MCF 10A (cell line): ENCODE results near the gene PIH1D2. TPM values are rescaled to one million over a fixed set of nuclear protein-coding genes. Genes with fewer than 3 reads are reported as not detected.
A peak's percentile ranks its signal among the peaks of the same experiment; 100 is the strongest.

Source experiments
- BruUV-seq: library from RNA; stranded (reverse); fragments of 400-500 nt; replicated peaks from 2 replicates; lab custom pipeline; 2021; lab: Mats Ljungman, UMichigan
- CTCF ChIA-PET: fragments of 300-600 bp; sonication (Branson Sonifier 250); formaldehyde crosslinking; extraction: SDS; loops from one replicate; lab custom pipeline; 2021; ENCODE audit warnings: antibody characterized with exemption, inconsistent platforms; lab: Yijun Ruan, JAX
- POLR2A ChIA-PET: fragments of 300-600, 350-650 bp; sonication (Branson Sonifier 250); formaldehyde crosslinking; extraction: SDS; loops from one replicate; lab custom pipeline; 2020; ENCODE audit warnings: antibody characterized with exemption, inconsistent platforms; lab: Yijun Ruan, JAX
- DNase-seq: peaks from one replicate; pipeline ENCODE4 v3.0.0-alpha.2; 2018; ENCODE audit not compliant: unreplicated experiment
- H3K27ac Mint-ChIP-seq: one replicate; pipeline ENCODE4 v1.8.0; 2022; ENCODE audit warnings: mild to moderate bottlenecking, low read depth, mixed read lengths; ENCODE audit not compliant: unreplicated experiment
- H3K27me3 Mint-ChIP-seq: one replicate; pipeline ENCODE4 v1.8.0; 2022; ENCODE audit warnings: mixed read lengths; ENCODE audit not compliant: insufficient read depth, unreplicated experiment
- H3K36me3 Mint-ChIP-seq: one replicate; pipeline ENCODE4 v1.8.0; 2022; ENCODE audit warnings: mild to moderate bottlenecking, moderate library complexity, mixed read lengths; ENCODE audit not compliant: insufficient read depth, unreplicated experiment
- H3K4me1 Mint-ChIP-seq: one replicate; pipeline ENCODE4 v1.8.0; 2022; ENCODE audit warnings: mixed read lengths; ENCODE audit not compliant: insufficient read depth, unreplicated experiment
- H3K4me3 Mint-ChIP-seq: one replicate; pipeline ENCODE4 v1.8.0; 2022; ENCODE audit warnings: mild to moderate bottlenecking, moderate library complexity, mixed read lengths; ENCODE audit not compliant: unreplicated experiment
- H3K9me3 Mint-ChIP-seq: one replicate; pipeline ENCODE4 v1.8.0; 2022; ENCODE audit warnings: mixed read lengths; ENCODE audit not compliant: unreplicated experiment
- intact Hi-C: fragments of 100-400 bp; cut with micrococcal nuclease; formaldehyde crosslinking; loops from 2 replicates; pipeline ENCODE4 v1.14.1; 2022
- total RNA-seq: library from RNA; stranded (reverse); gene quantifications from 2 replicates; pipeline ENCODE4 v1.2.3, GENCODE V29; 2022
- TF ChIP-seq, protein P1 (sequence below): fragments of 200-600 bp; IDR thresholded peaks from one replicate; pipeline ENCODE4 v1.8.0; 2022; ENCODE audit warnings: antibody characterized with exemption, mild to moderate bottlenecking; ENCODE audit not compliant: unreplicated experiment

Gene PIH1D2
- total RNA-seq, 1 experiment from 2014 or later = 2.1 TPM

DNA sequence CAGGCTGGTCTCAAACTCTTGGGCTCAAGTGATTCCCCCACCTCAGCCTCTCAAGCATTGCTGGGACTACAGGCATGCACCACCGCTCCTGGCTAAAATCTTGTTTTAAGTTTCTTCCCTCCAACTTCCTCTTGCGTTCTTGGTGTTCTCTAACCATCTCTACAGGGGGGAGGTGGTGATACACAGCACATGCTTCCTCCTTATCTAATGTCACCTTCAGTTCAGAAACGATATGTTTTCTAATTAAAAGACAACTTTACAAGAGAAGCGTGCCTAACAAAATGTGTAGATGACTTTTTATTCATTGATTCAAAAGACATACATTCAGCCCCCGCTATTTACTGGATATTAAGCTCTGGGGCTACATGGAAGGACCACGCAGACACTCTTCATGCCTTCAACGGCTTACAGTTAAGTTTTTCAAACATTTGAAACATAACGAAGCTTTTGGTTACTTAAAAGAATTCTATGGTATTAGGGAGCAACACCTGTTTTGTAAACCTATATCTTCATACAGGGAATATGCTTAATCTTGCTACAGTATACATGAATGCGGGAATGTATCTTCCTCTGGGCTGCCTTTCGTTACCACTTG, 49.5 kb downstream of the PIH1D2 start:
- Mint-ChIP-seq H3K27ac (peak overlapping the region; percentile 95), H3K36me3 (peaks cover 40% of the 10 kb centered on the region), H3K4me3 (peak overlapping the region; percentile 91), H3K27me3 (no peaks in the 10 kb centered on the region), H3K9me3 (no peaks in the 10 kb centered on the region), H3K4me1 (peaks cover 7% of the 10 kb centered on the region)
- intact Hi-C loops = no loop called here
- ChIA-PET POLR2A (interaction anchor here (0.6 to 2.5 kb wide), 16 partner anchors 8 to 224 kb away, joined by 3 to 12 read pairs (median 4); partner anchors contain the start of genes ALG9, NKAPD1, PIH1D2 and SDHD), CTCF (interaction anchor here (0.6 to 0.7 kb wide), 3 partner anchors 15 to 93 kb away, joined by 3 to 4 read pairs (median 4); no protein-coding TSS in a partner anchor)
- TF ChIP-seq, protein P1, sequence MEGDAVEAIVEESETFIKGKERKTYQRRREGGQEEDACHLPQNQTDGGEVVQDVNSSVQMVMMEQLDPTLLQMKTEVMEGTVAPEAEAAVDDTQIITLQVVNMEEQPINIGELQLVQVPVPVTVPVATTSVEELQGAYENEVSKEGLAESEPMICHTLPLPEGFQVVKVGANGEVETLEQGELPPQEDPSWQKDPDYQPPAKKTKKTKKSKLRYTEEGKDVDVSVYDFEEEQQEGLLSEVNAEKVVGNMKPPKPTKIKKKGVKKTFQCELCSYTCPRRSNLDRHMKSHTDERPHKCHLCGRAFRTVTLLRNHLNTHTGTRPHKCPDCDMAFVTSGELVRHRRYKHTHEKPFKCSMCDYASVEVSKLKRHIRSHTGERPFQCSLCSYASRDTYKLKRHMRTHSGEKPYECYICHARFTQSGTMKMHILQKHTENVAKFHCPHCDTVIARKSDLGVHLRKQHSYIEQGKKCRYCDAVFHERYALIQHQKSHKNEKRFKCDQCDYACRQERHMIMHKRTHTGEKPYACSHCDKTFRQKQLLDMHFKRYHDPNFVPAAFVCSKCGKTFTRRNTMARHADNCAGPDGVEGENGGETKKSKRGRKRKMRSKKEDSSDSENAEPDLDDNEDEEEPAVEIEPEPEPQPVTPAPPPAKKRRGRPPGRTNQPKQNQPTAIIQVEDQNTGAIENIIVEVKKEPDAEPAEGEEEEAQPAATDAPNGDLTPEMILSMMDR = no peak
- DNase-seq = no peak
- BruUV-seq = TSS peak; percentile 48

- H3K27ac Mint-ChIP-seq = no peak overlapping the region
- POLR2A ChIA-PET = interaction anchor here (0.6 to 2.0 kb wide), 4 partner anchors 10 to 63 kb away, joined by 3 to 4 read pairs (median 4); partner anchors contain the start of genes SDHD and TIMM8B
- no peaks in the 10 kb centered on the region for H3K27me3 Mint-ChIP-seq
- no peaks in the 10 kb centered on the region for H3K9me3 Mint-ChIP-seq
- CTCF ChIA-PET = no interaction called here
- peaks cover 7% of the 10 kb centered on the region for H3K4me1 Mint-ChIP-seq
- no TSS peak for BruUV-seq
- intact Hi-C loops = no loop called here
- TF ChIP-seq, protein P1 = no peak
- no peak for DNase-seq
- H3K4me3 Mint-ChIP-seq = no peak overlapping the region
- peaks cover 44% of the 10 kb centered on the region for H3K36me3 Mint-ChIP-seq
Measured at GRCh38 chr11:112023104-112023503, 50.7 kb downstream of the PIH1D2 start.

DNA sequence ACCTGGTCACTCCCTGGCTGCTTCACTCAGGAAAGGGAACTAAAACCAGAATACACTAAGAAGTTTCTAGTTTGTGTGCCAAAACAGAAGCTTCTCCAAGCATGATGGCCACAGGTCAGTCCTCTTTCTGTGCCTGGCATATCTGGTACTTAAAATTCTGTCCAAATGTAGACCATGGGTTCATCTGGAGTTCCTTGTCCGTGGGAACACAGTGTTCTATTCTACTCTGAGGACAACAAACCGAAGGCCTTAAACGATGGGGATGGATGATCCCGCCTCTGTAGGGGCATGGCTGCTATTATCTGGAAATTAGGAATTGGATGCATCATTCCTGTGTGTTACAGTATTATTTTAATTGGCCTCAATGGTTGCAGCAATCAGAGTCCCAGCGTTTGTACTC, 54.8 kb downstream of the PIH1D2 start:
- BruUV-seq = no TSS peak
- CTCF ChIA-PET = no interaction called here

More for the DNA sequence above, 54.8 kb downstream of the PIH1D2 start:
- peaks cover 40% of the 10 kb centered on the region for H3K36me3 Mint-ChIP-seq
- TF ChIP-seq, protein P1 = no peak
- H3K27me3 Mint-ChIP-seq = no peaks in the 10 kb centered on the region
- no peak overlapping the region for H3K27ac Mint-ChIP-seq
- no peak overlapping the region for H3K4me3 Mint-ChIP-seq
- POLR2A ChIA-PET = no interaction called here
- H3K4me1 Mint-ChIP-seq = peaks cover 11% of the 10 kb centered on the region
- DNase-seq = no peak
- no peaks in the 10 kb centered on the region for H3K9me3 Mint-ChIP-seq
- intact Hi-C loops = no loop called here

Other genes starting within 250 kb of the PIH1D2 start
- 28.8 and 31.2 TPM in 2 replicates for gene ALG9, start 202.4 kb downstream of the PIH1D2 start, total RNA-seq
- gene FDXACB1, start 194.9 kb downstream of the PIH1D2 start, total RNA-seq = 0.79 and 1.0 TPM in 2 replicates
- 33.6 and 38.3 TPM in 2 replicates for gene CFAP68, start 194.5 kb downstream of the PIH1D2 start, total RNA-seq
- gene CRYAB, start 162.2 kb downstream of the PIH1D2 start, total RNA-seq = 1.2 and 2.5 TPM in 2 replicates
- gene HSPB2, start 161.3 kb downstream of the PIH1D2 start, total RNA-seq = 0.23 TPM in 1 of 2 replicates, not detected in the other
- 1.3 and 2.0 TPM in 2 replicates for gene C11orf52, start 155.1 kb downstream of the PIH1D2 start, total RNA-seq
- 21.0 and 47.3 TPM in 2 replicates for gene DIXDC1, start 136.7 kb downstream of the PIH1D2 start, total RNA-seq
- gene DLAT, start 48.6 kb downstream of the PIH1D2 start, total RNA-seq = 43.3 and 46.7 TPM in 2 replicates
- gene NKAPD1, start 282 bp upstream of the PIH1D2 start, total RNA-seq = 25.1 and 27.5 TPM in 2 replicates
- gene TIMM8B, start 12.7 kb upstream of the PIH1D2 start, total RNA-seq = 58.1 and 70.8 TPM in 2 replicates
- 119 and 124 TPM in 2 replicates for gene SDHD, start 12.9 kb upstream of the PIH1D2 start, total RNA-seq
- 124 and 189 TPM in 2 replicates for gene IL18, start 90.1 kb upstream of the PIH1D2 start, total RNA-seq
- not detected in 2 replicates for gene TEX12, start 93.4 kb upstream of the PIH1D2 start, total RNA-seq
- 0.93 TPM in 1 of 2 replicates, not detected in the other for gene BCO2, start 101.5 kb upstream of the PIH1D2 start, total RNA-seq
- gene PTS, start 152.4 kb upstream of the PIH1D2 start, total RNA-seq = 68.3 and 79.4 TPM in 2 replicates
- gene PLET1, start 186.8 kb upstream of the PIH1D2 start, total RNA-seq = not detected in 2 replicates